Measurements from ENCODE around the gene GRID1. TPM values are rescaled to one million over a fixed set of nuclear protein-coding genes. Genes with fewer than 3 reads are reported as not detected.
"Not testable (repeated sequence)": the region's sequence is repeated elsewhere in the genome, so short reads cannot be mapped to it uniquely, and the experiment has no call there.

Gene GRID1
- total RNA-seq, 1 donor from 2014 or later: 3.0 TPM

DNA sequence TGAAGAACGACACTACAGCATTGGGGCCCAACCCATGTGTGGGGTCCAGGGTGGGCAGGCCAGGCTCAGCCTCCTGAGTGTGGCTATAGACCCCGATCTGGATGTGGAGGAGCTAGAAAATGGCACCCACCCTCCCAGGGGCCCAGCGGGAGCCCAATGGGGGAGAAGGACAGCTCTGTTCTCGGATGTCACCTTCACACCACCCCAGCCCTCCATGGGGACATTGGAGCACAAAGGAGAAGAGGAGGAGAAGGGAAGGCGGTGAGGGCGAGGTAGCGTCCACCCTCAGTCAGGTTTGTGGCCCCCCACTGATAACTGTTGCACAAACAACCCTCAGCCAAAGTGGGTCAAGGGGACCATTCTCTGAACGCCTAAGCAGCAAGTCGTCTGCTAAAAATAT, 509.3 kb downstream of the GRID1 start:
- DNase-seq (ENCODE audit: low spot score): no peak
- intact Hi-C loops (cut with DNase I): no loop called here

DNA sequence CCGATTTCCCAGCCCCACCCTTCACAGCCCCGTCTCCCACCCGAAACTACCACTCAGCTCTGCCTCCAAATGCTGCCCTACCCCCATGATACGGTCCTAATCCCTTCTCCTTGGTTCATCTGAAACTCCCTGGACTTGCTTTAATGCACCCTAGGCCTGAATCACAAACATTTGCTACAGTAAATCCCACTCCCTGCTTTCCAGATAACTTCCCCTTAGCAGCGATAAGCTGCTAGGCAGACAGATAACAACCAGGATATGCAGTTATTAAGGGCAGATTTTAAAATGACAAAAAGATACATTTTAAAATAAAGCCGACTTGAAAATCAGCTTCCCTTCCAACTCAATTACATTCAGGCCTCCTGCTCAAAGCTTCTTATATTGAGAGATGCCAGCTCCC, 514.7 kb downstream of the GRID1 start:
- intact Hi-C loops (cut with DNase I): no loop called here
- DNase-seq (ENCODE audit: low spot score): no peak

DNA sequence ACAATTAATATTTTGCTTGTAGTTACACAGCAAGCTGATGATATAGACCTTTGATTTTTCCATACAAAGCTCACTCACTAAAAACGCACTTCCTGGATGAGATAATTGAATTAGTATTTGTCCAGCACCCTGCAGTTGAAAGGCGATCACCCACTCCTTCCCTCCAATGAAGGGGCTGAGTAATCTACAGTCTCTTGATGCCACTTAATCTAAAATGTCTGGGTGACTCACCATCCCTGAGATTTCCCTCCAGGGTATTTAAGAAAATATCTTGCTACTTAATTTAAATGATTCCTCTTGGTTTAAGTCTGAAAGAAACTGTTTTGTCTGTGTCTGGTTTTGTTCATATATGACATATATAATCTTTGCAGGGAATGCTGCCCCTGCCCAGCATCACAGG, 515.3 kb downstream of the GRID1 start:
- no peak for DNase-seq (ENCODE audit: low spot score)
- intact Hi-C loops (cut with DNase I): no loop called here

DNA sequence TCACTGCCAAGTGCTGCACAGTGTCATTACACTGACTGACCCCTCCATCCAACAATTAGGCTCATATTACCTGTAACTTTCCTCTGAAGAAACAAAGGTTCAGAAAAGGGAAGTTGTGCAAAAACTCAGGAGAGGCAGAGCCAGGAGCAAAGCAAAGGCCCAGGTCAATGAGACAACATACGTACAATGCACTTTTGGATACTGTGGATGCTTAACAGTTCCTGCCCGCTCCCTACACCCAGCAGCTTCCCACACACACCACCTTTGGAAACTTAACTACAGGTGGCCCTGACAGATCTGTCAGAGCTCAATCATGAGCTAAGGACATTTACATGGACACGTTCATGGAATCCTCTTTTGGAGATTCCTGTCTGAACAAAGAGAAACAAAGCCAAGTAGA, 515.9 kb downstream of the GRID1 start:
- no peak for DNase-seq (ENCODE audit: low spot score)
- intact Hi-C loops (cut with DNase I): no loop called here

DNA sequence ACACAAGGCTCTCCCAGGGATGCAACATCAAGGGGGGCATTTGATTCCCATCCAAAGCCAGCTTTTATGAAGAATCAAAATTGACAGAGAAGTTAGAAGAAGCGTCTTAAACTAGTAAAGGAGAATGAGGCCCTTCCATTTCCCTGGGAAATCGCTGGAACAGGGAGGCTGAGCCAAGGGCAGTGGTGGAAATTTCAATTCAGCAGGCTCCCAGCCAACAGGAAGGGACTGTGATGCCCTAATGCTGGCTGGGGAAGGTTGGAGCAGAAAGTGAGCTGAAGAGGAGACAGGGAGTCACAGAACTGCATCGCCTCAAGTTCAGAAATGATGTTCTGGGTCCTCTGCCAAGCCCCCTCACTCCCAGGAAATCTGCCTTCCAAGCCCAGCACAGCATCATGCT, 517.3 kb downstream of the GRID1 start:
- intact Hi-C loops (cut with DNase I): no loop called here
- DNase-seq (ENCODE audit: low spot score): no peak

DNA sequence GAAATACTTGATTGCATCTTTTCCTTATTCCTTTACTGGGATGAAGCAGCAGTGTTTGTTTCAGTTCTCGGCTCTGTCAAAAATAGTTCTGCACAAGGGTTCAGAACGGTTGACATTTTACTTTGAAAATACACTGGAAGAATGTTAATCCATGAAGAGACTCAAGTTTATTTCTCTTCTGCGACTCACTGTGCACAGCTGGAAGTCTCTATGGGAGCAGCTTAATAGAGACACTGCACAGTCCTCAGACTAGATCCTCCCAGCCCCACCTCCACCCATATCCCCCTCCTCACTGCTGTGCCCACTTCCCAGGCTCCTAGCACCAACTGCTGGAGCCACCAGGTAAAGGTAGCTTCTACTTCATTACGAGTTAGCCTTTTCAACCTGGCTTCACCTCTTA, 517.8 kb downstream of the GRID1 start:
- no peak for DNase-seq (ENCODE audit: low spot score)
- intact Hi-C loops (cut with DNase I): no loop called here

DNA sequence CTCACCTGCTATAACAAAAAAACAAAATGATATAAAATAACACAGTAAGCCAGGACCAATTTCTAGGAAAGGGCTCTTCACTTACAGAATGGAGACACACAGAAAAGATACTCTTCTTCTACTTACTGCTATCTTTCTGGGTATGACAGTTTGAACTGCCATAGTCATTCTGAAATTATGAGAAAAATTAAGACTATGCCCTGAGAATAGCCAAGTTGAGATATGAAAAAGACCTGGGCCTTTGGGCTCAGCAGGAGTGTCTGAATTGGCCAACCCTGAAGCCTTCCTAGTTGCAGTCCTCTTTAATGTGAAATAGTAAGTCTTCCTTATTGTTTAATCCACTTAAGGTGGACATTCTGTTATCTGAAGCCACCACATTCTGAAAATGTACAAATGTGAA, 519.5 kb downstream of the GRID1 start:
- no peak for DNase-seq (ENCODE audit: low spot score)
- intact Hi-C loops (cut with DNase I): no loop called here

DNA sequence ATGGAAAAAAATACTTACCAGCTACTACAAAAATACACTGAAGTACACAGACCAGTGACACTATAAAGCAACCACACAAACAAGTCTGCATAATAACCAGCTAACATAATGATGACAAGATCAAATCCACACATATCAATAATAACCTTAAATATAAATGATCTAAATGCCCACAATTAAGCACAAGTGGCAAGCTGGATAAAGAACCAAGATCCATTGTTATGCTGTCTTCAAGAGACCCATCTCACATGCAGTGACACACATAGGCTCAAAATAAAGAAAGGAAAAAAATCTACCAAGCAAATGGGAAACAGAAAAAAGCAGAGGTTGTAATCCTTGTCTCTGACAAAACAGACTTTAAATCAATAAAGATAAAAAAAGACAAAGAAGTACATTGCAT, 527.9 kb downstream of the GRID1 start:
- intact Hi-C loops (cut with DNase I); DNase-seq (ENCODE audit: low spot score): not testable (repeated sequence)

DNA sequence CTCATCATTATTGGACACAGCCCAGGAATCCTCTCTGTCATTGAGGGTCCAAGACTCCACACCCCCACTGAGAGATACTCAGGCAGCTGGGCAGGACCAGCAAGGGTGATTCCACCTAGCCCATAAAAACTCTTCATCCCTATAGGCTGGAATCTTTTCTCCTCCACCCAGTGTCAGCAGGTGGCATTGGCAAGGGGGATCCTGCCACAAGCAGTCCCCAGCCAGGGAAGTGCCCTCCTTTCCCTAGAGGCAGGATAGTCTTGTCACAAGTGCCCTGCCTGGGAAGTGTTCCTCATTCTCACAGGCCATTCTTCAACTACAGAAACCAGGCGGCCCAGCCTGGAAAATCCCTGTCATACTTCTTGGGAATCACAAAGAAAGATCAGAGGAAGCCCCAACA, 533.6 kb downstream of the GRID1 start:
- DNase-seq (ENCODE audit: low spot score): no peak

DNA sequence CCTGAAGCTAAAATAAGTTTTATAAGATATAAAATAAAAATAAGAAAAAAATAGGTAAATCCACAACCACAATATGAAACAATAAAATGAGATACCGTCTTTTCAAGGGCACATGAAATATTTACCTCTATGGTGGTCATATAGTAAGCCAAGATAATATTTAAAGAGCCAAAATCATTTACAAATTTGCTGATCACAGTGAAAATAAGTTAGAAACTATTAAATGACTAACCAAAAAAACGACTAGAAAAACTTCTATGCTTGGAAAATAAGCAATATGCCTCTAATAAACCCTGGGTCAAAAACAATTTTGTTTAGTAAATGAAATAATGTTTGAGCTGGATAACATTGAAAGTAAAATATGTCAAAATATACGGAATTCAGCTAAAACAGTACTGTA, 535.2 kb downstream of the GRID1 start:
- DNase-seq (ENCODE audit: low spot score): no peak
- intact Hi-C loops (cut with DNase I): no loop called here

More for the DNA sequence above, 533.6 kb downstream of the GRID1 start:
- intact Hi-C loops (cut with DNase I): no loop called here

DNA sequence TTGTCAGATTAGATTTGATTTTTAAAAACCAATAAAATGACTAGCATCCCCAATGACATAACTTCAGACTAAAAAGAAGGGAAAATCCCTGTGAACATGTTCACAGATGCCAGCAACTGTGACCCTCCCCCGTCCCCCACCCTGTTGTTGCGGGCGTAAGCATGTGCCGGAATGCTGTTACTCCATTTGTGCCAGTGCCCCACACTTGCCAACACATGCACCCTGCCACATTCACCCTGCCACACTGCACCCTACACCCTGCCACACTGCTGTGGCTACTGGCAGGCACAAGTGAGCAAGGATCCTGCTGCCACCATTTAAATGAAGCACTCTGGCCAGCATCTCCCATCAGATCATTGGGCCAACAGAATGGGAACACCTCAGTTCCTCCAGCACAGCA, 540.2 kb downstream of the GRID1 start:
- intact Hi-C loops (cut with DNase I): no loop called here
- DNase-seq (ENCODE audit: low spot score): no peak

DNA sequence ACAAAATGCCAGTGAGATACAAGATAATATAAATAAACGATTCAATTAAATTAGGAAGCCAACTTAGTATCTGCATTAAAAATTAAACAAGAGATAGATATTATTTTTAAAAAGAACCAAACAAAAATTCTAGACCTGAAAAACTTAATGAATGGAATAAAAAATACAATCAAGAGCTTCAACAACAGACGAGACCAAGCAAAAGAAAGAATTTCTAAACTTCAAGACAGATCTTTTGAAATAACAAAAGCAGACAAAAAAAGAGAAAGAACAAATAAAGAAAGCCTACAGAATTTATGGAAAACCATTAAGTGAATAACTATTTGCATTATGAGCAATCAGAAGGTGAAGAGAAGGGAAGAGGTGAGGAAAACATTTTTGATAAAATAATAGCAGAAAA, 555.2 kb downstream of the GRID1 start:
- no peak for DNase-seq (ENCODE audit: low spot score)
- intact Hi-C loops (cut with DNase I): no loop called here

DNA sequence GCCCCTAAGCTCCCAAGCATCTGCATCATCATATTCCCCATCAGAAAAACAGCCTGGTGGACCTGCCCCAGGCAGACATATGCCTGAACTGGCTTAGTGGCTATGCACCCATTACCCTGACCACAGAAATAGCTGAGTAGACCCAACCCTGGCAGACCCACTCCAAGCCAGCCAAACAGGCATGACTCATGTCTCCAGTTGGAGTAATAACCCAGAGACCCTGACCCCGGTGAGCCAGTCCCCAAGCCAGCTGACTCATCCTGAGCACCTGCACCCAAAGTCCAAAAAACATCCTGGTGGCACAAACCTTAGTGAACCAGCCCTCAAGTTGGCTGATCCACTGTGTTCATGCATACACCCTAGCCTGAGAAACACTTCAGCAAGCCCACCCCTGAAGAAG, 555.9 kb downstream of the GRID1 start:
- intact Hi-C loops (cut with DNase I): no loop called here

DNA sequence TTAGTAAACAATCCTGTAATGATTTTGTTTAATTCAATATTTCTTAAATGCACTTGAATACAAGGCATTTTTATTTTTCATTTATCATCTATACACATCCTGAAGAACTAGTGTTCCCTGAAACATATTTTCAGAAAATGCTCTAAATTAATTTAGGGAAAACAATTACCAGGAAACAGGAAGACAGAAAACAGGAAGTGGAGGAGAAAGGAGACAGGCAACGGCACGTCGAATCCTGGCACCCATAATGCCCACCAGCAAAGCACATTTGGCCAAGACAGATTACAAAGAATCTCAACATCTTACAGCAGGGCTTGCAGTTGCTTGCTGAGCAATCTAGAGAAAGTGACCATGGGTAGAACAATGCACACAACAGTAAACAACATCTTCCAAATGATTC, 571.1 kb downstream of the GRID1 start:
- intact Hi-C loops (cut with DNase I): no loop called here

More for the DNA sequence above, 555.9 kb downstream of the GRID1 start:
- no peak for DNase-seq (ENCODE audit: low spot score)

DNA sequence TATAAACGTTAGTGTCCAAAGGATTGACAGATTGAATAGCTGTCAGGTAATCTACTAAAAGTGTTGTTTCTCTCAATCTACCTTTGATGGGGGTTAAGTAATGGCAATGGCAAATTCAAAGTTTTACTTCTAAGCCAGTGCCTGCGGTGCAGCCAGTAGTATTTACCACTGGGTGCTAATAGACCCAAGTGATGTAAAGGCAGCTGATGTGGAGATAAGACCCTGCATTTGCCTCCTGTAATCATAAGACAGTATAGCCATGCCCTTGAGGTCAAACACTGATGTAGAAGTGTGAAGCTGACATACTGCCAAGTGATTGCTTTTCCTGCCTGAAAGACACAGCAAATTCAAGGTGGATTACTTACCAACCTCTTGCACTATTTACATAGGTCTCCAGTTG, 572.0 kb downstream of the GRID1 start:
- intact Hi-C loops (cut with DNase I): loop anchor here (5.0 kb wide), 1 partner anchor 583 kb away; no protein-coding TSS in a partner anchor
- no peak for DNase-seq (ENCODE audit: low spot score)

More for the DNA sequence above, 571.1 kb downstream of the GRID1 start:
- no peak for DNase-seq (ENCODE audit: low spot score)

DNA sequence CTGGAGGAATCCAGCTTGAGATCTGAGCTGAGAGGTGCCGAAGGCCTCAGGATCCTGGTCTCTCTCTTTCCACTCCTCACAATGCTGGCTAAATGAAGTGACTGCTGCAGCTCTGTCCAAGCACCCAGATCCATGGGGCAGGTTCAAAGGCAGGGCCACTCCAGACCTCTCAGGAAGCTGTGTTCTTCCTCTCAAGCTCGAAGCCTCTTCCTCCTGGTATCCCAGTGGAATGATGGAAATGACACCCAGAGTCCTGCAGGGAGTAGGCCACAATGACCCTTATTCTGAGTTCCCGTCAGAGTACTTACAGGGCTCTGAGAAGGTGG, 574.1 kb downstream of the GRID1 start:
- DNase-seq (ENCODE audit: low spot score): no peak
- intact Hi-C loops (cut with DNase I): loop anchor here (5.0 kb wide), 1 partner anchor 585 kb away; no protein-coding TSS in a partner anchor

DNA sequence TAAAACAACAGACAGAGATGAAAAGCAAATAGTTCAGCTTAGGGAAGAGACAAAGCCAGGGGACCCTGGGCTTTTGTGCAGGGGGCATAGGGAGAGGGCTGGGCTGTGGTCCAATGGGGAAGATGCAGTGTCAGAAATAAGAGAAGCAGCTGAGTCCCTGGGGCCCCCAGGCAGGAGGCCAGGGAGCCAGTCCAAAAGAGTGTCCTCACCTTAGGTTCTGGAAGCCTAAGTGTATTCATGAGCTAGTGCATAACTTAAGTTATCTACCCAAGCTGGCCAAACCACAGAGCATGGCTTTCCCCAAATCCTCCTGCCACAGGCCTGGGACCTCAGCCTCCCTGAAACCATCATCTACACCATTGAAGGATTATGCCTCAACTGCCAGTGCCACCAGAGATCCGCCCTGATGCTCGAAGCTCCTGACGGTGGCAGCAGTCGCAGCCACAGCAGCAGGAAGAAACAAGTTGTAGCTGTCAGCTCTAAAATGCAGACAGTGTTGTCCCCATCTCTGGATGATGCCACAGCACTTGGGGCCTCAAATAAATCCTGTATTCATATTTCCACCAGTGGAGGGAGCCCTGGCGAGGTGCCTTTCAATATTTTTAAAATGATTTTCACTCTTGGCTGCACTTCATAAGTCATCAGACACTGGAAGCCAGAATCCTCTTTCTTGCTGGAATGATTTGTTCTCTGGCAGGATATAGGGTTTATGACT, 574.6 kb downstream of the GRID1 start:
- no peak for DNase-seq (ENCODE audit: low spot score)
- intact Hi-C loops (cut with DNase I): loop anchor here (5.0 kb wide), 1 partner anchor 585 kb away; no protein-coding TSS in a partner anchor

DNA sequence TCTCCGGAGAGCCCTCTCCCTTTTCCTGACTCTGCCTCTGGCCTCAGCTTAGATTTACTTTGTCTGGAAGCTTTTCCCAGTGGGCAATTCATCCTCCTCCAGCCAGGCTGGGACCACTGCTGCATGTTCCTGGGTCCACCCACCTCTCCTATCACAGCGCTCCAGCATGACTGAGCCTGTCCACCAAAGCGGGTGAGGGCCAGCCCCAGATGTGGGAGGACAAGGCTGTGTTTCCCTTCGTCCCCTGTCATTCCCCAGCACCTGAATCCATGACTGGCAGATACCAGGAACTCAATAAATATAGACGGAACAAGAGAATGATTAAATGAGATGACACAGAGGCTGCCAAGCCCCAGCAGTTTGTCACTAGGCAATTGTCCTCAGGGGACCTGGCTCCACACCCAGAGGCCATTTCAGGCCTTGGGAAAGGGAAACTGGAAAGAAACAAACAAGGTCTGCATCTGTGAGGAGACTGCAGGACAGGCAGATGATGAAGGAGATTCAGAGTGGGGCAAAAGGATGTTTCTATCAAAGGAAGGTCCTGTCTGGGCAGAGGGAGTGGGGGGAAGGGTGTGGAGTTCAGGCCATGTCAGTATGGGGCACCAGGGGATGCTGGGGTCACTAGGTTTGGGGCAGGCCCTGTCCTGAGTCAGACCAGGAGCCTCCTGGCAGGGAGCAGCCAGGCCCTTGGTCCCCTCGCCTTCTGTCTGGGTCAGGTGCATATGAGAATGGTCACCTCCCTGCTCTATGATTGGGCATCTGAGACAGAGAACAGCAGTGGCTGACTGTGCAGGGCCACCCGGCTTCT, 576.4 kb downstream of the GRID1 start:
- intact Hi-C loops (cut with DNase I): loop anchor here (5.0 kb wide), 1 partner anchor 587 kb away; no protein-coding TSS in a partner anchor
- DNase-seq (ENCODE audit: low spot score): no peak

DNA sequence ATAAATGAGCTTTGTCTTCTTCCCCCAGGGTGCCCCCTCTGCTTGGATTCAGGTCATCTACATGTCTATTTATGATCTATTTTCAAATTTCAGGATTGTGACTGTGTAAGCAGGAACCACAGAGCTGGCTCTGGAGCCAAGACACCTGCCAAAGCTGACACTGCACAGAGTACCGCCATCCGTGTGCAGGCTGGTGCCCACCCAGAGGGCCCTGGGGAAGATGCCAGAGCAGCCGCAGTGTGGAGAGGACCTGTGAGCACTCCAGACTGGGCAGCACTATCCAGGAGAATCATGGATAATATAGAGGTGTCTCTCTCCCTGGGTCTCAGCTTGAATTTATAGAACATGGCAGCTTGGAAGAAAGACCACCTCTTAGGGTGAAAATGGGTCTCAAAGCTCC, 577.5 kb downstream of the GRID1 start:
- DNase-seq (ENCODE audit: low spot score): no peak
- intact Hi-C loops (cut with DNase I): no loop called here

DNA sequence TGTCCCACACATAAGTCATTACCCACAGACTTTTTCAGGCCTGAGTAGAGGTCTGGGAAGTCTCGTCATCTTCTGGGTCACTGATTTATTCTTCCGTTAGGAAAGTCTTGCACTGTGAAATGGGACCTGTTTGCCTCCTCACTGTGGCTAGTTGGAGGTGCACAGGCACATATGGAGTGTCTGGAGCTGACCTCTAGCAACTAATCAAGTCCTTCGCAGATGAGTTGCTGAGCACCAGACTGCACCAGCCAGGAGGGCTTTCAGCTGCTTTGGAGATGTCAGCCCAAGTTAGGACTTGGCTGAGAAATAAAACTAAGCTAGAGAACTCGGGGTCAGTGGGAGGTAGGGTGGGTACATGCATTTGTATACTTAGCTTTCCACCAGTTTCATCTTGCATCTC, 578.0 kb downstream of the GRID1 start:
- DNase-seq (ENCODE audit: low spot score): no peak
- intact Hi-C loops (cut with DNase I): no loop called here

DNA sequence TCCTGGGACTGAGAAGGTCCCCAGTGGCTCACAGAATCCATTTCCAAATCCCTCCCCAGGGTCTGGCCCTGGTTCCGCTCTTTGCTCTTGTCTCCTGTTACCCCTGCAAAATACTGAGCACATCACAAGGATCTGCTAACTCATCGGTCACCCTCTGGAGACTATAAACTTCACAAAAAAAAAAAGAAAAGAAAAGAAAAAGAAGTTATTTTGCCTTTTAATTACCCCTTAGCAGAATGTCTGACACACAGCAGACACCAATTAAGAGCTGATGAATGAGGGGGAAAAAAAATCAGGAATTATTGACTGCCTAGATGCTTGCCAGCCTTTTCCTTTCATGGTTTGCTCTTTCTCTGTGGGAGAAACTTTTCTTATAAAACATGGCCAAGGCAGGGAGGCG, 578.7 kb downstream of the GRID1 start:
- DNase-seq (ENCODE audit: low spot score): no peak

More for the DNA sequence above, 578.7 kb downstream of the GRID1 start:
- intact Hi-C loops (cut with DNase I): no loop called here
